NCI-H69 (cell line): ENCODE measurements around the gene FGF4.

Source experiments
- DNase-seq: peaks from one replicate; lab custom pipeline; 2025; lab: John Stamatoyannopoulos, UW

FGF4 gene

DNA sequence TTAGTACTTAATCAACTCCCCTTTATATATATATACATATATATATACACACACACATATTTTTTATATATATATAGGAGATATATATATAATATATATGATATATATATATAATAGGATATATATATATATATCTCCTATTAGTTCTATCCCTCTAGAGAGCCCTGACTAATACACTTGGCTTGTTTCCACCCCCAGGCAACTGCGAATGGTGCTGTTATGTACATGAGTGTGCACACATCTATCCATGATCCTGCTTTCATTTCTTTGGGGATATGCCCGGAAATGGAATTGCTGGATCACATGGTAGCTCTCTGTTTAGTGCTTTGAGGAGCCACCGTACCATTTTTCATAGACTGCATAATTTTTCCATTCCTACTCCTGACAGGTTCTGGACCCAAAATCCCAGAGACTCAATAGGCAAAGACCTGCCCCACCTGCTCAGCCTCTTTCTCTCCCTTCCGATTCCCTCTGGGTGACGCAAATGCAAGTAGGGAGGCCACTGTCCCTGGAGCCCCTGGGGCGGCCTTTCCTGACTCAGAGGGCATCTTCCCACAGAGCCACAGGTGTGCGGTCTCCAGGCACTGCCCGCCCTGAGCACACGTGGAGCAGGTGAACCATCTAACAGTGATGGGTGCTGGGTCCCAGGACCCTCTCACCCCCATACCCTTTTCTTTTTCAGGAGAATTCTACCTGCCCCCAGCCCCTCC, 32.1 kb upstream of the FGF4 start:
- DNase-seq, result no peak

DNA sequence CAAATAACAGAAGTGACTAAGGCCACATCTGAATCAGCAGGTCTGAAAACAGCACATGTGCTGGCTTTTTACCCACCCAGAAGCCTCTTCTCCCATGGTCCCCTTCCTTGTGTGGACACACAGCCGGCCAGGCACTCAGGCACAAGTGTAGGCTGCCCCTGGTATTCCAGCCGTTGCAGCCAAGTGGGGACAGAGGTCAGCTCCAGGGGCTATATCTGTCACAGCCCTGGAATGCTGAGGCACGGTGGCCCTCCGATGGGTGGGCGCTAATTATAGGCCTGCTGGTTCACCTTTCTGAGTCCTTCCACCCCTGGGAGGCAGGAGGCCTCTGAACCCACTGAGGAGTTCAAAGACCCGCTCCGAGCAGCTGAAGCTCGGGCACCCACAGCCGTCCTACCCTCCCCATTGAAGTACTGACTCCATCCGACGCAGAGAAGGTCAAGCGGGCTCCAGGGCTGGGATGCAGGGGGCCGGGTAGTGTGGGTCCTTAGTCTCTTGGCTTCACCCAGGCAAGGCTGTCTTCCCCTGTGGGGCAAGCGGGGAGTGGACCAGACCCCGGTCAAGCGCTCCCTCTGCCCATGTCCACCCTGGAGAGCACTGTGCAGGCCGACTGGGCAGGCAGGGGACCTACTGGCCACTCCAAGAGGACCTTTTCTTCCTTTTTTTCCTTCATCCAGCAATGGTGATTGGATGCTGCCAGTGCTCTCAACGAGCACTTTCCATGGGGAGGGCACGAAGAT, 29.8 kb upstream of the FGF4 start:
- no peak for DNase-seq

DNA sequence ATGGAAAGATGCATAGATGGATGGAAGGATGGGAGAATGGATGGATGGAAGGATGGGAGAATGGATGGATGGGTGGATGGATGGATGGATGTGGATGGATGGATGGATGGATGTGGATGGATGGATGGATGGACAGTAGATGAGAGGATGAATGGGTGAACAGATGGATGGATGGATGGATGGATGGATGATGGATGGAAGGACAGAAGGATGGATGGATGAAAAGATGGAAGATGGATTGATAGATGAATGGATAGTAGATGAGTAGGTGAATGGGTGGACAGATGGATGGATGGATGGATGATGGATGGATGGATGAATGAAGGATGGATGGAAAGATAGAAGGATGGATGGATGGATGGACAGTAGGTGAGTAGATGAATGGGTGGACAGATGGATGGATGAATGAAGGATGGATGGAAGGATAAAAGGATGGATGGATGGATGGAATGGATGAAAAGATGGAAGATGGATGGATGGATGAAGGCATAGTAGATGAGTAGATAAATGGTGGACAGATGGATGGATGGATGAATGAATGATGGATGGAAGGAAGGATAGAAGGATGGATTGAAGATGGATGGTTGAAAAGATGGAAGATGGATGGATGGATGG, 28.6 kb upstream of the FGF4 start:
- no peak for DNase-seq

DNA sequence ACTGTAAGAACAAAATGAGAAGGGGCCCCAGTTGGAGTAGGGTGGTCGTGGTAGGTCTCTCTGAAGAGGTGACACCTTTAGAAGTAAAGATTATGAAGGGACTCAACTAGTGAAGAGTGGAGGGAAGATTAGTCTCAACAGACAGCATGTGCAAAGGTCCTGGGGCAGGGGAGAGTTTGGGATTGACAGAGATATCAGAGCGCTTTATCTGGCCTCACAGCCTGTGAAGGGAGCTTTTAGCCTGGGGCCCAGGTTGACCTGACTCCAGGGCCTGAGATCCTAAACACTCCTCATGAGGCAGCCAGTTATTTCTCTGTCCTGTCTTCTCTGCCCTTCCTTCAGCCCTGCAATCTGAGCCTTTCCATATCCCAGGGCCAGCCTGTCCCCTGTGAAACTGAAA, 27.9 kb upstream of the FGF4 start:
- DNase-seq, result no peak

DNA sequence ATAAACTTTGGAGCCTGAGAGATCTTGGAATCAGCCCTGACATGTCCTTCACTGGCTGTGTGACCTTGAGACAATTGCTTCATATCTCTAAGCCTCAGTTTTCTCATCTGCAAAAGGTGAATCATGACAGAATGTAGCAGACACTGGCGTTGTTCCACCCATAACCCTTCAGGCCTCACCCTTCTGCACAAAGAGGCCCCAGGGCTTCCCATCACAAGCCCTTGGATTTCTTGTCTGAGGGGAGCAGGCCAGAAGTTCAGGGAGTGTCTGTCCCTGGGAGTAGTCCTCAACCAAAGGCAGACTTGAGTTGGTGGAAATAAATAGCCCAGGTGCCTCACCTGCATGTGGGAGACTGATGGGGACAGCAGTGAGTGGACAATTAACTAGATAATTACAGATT, 27.4 kb upstream of the FGF4 start:
- DNase-seq, result no peak

DNA sequence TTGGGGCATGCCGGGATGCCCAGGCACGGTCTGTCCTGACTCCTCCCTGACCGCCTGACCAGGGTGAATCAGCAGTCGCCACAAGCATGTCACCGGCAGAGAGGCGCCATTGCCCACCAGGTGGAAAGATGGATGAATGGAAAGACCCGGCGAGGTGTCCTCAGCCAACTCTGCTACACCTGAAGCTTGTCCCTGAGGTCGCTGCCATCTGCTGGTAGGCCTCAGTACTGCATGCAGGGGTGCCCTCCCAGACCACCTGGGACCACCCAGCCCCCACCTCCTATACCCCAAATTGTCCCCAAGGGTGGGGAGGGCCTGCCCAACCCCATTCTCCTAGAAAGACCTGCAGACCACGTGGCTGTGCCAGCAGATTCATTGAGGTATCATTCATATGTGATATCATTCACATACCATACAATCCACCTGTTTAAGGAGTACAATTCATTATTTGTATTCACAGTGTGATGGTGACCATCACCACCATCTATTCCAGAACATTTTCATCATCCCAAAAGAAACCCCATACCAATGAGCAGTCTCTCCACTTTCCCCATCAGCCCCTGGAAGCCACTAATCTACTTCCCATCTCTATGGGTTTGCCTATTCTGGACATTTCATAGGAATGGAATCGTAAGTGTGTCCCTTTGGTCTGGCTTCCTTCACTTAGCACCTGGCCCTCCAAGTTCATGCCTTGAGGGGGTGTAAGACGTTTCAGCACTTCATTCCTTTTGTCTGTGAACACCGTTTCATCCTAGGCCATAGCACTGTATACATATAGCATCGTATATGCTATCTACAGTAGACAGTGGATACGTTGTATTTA, 26.6 kb upstream of the FGF4 start:
- peak; percentile 65 for DNase-seq

DNA sequence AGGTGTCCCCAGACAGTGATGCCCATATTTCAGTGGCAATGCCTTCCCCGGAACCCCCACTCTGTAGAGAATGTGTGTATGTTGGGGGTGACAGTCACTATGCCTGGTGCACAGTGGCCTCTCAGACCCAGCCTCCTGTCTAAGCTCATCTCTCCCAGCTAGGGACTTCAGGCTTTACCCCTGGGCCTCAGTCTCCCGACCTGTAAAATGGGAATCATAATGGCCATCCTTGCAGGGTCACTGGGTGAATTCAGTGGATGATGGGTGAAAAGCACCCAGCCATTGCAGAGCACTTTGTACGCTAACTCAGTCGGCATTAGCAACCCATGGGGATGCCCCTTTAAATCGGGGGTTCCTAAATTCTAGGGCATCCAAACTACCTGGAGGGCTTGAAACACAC, 25.1 kb upstream of the FGF4 start:
- no peak for DNase-seq

DNA sequence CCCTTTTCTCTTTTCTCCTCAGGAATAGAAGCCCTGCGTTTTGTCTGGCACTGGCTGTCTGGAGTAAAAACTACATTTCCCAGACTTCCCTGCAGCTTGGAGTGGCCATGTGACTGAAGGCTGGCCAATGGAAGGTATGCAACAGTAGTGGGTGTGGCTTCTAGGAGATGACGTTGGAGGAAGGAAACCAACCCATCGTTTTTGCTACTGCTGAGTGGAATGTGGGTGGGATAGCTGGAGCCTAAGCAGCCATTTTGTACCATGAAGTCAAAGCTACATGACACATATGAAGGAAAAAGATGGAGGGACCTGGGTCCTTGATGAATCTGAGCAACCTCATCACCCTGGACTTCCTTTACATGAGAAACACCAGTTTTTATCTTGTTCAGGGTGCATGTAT, 24.4 kb upstream of the FGF4 start:
- peak; percentile 15 for DNase-seq

DNA sequence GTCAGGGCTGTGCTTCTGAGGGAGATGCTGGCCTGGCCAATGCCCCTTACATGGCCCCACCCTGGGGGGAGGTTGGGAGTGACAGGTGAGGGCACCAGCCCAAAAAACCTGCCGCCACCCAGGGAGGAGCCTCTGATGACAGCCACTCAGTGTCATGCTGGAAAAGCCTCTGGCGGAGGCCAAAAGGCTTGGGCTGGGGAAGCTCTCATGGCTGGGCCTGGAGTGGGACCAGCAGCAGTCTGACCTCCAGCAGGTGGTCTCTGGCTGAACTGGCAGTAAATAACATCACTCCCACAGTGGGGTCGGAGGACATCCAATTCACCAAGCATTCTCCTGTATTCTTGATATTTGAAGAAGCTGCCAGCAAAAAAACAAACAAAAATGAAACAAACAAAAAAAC, 24.0 kb upstream of the FGF4 start:
- DNase-seq, result no peak

DNA sequence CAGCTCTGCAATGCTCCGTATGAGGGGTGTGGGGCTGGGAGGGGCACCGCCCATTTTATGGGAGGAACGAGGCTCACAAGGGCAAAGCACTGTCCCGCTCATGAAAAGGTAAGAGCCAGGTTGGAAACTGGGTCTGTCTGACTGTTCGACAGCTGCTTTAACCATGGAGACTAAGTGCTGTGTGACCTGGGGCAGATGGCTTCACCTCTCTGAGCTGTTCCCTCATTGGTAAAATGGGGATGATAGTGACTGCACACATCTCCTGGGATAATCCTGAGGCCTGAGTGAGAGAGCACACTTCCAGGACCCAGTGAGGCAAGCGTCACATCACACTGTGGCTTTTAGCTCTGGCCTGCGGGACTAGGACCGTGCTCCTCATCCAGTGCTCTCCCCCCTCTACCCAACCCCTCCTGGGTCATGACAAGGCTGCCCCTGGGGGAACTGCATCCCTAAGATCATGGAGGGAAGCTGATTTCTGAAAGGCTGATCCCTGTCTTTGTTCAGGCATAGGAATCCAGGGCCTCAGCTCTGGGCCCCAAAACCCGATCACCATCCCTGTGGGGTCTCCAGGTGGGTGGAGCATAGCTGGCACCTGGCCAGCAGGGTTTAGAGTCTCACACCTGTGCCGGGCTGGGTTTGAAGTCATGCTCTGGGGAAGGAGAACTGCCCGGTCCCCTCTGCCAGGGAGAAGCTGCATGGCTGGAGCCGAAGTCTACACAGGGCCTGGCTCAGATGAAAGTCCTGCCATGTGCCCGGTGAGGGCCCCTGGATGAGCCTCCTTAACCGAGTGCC, 22.8 kb upstream of the FGF4 start:
- no peak for DNase-seq

DNA sequence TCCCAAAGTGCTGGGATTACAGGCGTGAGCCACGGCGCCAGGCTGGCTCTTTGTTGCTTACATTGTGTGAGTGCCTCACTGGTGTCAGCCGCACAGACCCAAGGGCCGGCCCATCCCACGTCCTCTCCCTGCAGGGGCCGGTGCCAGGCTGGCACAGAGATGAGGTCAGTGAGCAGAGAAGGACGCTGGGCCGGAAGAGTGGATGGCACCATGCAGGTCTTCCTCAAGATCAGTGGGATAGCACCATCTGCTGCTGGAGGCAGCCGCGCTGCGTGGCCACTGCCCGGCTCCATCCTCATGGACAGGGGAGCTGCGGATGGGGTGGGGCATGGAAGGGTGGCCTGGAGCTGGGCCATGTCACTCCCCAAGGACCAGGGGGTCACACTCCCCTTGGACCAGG, 22.0 kb upstream of the FGF4 start:
- DNase-seq, result peak; percentile 41

DNA sequence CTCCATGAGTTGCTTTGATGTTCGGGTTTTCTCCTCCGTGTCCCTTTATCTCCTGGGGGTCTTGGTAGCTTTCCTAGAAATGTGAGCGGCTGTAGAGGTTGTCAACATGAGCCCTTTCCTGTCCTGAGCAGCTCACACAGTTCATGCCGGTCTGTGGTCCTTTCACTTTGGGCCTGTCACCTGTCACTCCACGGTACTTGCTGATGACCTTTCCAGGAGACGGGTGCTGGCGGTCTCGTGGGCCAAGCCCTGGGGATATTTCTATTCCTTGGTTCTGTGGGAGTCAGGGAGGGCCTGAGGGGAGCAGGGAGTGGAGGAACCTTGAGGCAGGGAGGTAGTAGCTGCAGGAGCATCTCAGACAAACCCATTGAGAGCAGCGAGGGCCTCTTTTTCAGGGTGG, 20.9 kb upstream of the FGF4 start:
- no peak for DNase-seq

DNA sequence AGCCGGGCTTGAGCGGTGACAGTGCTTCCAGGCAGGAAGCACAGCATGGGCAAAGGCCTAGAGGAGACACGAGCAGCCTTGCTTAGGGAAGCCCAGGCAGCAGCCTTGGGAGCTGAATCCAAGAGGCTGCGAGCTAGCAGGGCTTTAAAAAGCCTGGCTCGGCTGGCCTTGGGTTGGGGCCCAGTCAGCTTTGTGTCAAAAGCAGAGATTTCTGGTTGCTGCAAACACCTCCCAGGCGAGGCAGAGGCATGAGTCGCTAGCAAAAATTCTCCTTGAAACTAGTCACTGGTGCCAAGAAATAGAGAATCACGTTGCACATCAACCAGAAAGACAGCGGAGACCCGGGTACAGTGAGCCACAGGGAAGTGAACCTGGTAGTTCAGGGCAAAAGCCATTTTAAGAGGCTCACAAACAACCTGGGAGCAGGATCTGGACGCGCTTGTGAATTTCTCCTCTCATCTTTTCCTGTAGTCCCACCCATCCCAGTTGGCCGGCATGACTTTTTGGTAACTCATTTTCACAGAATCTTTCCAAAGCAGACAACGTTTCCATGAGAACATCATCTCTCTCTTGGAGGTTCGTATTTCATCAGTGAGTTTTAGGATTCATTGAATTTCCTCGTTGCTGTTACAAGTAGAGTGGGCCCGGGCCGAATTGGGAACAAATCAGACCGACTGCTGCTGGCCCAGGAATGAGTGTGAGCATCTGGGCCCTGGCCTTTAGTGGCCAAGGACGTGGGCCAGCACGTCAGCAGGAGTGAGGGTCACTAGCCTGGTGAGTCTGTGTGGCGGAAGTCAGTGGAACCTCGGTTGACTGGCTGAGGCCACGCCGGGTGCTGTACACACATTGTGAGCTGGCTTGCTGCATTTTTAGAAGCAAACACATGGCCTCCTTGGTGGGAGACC, 16.4 kb upstream of the FGF4 start:
- no peak for DNase-seq

DNA sequence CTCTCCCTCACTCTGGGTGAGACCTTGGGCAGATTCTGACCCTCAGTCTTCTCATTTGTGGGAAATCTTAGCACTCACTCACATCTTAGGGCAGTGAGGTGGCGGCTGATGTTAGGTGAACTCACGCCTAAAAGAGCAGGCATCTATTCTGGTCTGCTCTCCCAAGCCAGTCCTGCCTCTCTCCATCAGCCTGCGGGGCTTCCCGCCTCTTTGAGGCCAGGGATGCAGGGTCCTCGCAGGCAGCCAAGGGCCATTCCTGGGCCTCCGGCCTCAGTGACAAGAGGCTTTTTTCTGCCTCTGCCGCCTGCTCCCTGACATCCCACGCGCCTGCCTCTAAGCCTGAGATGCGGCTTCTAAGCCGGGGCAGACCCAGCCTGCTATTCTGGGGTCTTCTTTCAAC, 13.8 kb upstream of the FGF4 start:
- no peak for DNase-seq

DNA sequence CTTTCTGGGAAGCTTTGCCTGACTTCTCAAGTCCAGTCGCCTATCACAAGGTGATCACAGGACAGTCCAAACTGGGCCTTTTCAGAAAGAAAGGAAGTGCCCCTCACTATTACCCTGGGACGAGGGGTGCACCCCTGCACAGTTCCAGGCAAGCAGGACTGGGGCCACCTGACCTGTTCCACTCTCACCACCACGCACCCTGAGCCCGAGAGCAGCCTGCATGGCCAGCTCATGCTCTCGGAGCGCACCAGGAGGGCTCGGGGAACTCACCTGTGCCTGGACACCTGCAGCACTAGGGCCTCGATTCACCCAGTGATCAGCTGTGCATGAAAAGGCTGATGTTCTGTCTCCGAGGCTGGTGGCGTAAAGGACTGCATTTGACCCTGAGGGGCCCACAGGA, 12.8 kb upstream of the FGF4 start:
- no peak for DNase-seq

DNA sequence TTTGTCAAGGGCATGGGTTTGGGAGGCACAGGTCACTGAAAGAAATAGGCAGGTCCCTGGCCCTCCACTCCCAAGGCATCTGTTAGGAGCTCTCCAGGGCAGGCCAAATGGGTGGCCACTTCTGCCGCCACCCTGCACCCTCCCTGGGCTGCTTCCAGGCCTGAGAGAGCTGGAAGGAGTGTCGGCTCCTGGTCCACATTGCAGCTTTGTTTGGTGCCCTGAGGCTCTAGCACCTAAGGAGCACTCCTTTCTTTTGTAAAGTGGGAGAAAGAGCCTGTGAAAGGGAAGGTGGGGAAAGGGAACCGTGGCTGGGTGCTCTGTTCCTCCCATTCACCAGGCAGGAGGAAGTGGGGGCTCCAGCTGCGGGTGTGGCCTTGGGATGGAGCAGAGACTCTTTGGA, 12.3 kb upstream of the FGF4 start:
- DNase-seq, result no peak

DNA sequence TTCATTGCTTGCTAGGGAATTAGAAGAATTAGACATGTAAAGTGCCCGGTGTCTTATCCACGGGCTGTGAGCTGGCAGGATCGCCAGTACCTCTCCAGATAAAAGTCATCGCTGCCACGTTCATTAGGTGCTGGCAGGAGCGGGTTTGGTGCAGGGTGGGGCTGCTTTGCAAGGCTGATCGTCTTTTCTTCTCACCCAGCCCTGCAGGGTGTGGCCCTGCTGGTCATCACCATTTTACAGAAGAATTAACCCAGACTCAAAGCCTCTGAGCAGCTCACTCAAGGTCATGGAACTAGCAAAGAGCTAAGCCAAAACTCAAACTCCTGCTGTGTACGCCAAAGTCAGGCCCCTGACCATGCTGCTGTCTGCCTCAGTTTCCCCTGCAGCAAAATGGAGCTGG, 6.1 kb upstream of the FGF4 start:
- DNase-seq, result no peak

DNA sequence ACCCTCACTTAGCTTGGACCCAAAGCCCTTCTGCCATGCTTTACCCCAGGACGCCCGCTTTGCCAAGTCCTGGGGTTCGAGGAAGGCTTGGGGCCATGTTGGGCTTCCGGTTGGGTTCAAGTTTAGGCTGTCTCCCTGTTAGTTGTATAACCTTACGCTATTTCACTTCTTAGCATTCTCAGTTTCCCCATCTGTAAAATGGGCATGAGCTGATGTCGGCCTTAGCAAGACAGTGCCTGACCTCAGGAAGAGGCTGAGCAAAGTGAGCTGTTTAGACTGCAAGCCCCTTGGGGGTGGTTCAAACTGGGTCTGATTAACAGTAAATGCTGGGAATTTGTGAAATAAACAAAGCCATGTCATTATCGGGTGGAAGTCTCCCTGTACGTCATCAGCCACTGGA, 3.2 kb upstream of the FGF4 start:
- DNase-seq, result no peak

DNA sequence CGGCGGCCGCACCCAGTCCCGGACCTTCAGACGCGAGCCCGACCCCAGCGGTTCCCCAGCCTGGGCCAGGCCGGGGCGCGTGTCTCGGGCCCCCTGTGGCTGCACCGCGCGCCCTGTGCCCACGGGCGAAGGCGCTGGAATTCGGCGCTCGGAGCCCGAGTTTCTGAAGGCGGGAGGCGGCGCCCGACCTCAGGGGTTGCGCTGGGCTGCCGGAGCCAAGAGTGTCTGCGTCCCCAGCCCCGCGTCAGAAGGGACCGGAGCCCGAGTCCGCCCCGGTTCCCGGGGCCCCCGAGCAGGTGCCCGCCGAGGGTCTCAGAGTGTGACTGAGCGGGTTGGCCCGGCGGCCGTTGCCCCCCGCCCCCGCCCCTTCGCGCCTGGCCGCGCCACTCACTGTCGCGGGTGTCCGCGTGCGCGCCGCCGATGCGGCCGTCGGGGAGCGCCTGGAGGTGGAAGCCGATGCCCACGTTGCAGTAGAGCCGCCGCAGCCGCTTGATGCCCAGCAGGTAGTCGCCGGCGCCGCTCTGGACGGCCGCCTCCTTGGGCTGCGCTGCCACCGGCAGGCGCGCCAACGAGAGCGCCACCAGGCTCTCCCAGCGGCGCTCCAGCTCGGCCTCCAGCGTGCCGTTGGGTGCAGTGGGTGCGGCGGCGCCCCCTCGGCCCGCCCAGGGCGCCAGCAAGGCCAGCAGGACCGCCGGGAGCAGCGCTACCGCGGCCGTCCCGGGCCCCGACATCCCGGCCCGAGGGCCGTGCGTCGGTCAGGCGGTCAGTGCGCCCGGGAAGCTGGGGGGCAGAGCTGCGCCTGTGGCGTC, 583 bp downstream of the FGF4 start:
- peak; percentile 40 for DNase-seq
